ENCODE data around the gene IFITM2. TPM values are rescaled to one million over a fixed set of nuclear protein-coding genes. Genes with fewer than 3 reads are reported as not detected.

The IFITM2 gene
- total RNA-seq, 1 experiment from 2014 or later = 421 TPM

- Histone ChIP-seq H3K9ac (ENCODE audit: extremely low read depth, insufficient read length, low read length) (no peak within 1 kb of the TSS), H3K23me2 (ENCODE audit: insufficient read length, low read depth, low read length, poor library complexity, severe bottlenecking) (no peaks in the 10 kb centered on the region), H4K5ac (ENCODE audit: insufficient read length, low read depth, low read length) (no peak within 1 kb of the TSS), H2BK12ac (ENCODE audit: insufficient read length, low read depth, low read length) (no peak within 1 kb of the TSS), H2AFZ (ENCODE audit: low read length) (no peak within 1 kb of the TSS), H4K8ac (replicated peaks; ENCODE audit: insufficient read length, low read depth, low read length) (no peak within 1 kb of the TSS), H3K14ac (ENCODE audit: insufficient read depth, low read length) (no peak within 1 kb of the TSS; the same call in 1 of the 2 replicates), H3K18ac (ENCODE audit: insufficient read length, low read depth, low read length) (peak within 1 kb of the TSS; percentile 4), H3K4me2 (ENCODE audit: insufficient read depth, insufficient read length, low read length) (no peak within 1 kb of the TSS), H2BK20ac (ENCODE audit: low read depth, low read length, poor library complexity, severe bottlenecking) (no peak within 1 kb of the TSS), H2BK15ac (ENCODE audit: low read depth, low read length) (no peak within 1 kb of the TSS), H3K4me1 (ENCODE audit: insufficient read depth, low read length) (peaks cover 4% of the 10 kb centered on the region; the same call in 1 of the 2 replicates), H2BK5ac (ENCODE audit: insufficient read length, low read length) (no peak within 1 kb of the TSS), H2BK120ac (ENCODE audit: low read depth, low read length, poor library complexity, severe bottlenecking) (no peak within 1 kb of the TSS), H4K91ac (ENCODE audit: insufficient read length, low read depth, low read length) (no peak within 1 kb of the TSS), H3K9me3 (ENCODE audit: control insufficient read depth, low read depth, low read length) (no peaks in the 10 kb centered on the region), H3K79me1 (ENCODE audit: insufficient read depth, low read depth, low read length, poor library complexity, severe bottlenecking) (no peaks in the 10 kb centered on the region), H2AK5ac (ENCODE audit: insufficient read length, low read length) (no peak within 1 kb of the TSS), H3K27me3 (ENCODE audit: insufficient read depth, low read length) (no peaks in the 10 kb centered on the region), H3K4ac (ENCODE audit: low read depth, low read length) (no peak within 1 kb of the TSS), H3K79me2 (ENCODE audit: insufficient read depth, low read length) (no peaks in the 10 kb centered on the region), H4K20me1 (ENCODE audit: control insufficient read depth, insufficient read depth, insufficient read length) (no peaks in the 10 kb centered on the region), H3K23ac (ENCODE audit: insufficient read length, low read depth, low read length) (no peak within 1 kb of the TSS), H3T11ph (ENCODE audit: low read length) (no peak within 1 kb of the TSS), H3K27ac (ENCODE audit: insufficient read length, low read depth, low read length) (no peak within 1 kb of the TSS), H3K56ac (ENCODE audit: insufficient read length, low read depth, low read length) (no peak within 1 kb of the TSS)
- DNase-seq = no peak
- Mint-ChIP-seq H3K27me3 (ENCODE audit: low read depth) (no peaks in the 10 kb centered on the region), H3K4me1 (peaks cover 33 to 49% of the 10 kb centered on the region in 2 experiments), H3K4me3 (peak within 1 kb of the TSS in 1 of 2 experiments; percentile 8; a peak in 1 of 5 replicates), H3K9me3 (peaks cover 2 to 10% of the 10 kb centered on the region in 2 experiments; a peak in 3 of 5 replicates), H3K27ac (peak within 1 kb of the TSS; percentile 22 to 81 (median 38); a peak in 4 of 7 replicates), H3K36me3 (ENCODE audit: insufficient read depth in 1 of 3, low read depth in 3 of 3) (peaks cover 3 to 15% (median 14%) of the 10 kb centered on the region in 3 experiments; a peak in 6 of 7 replicates)
- WGBS (ENCODE audit: extremely low coverage, insufficient read length, low lambda C conversion rate) = no CpG with 5 or more reads among the region's 40 CpGs
- TF ChIP-seq CTCF (conservative IDR thresholded peaks at IDR 0.05) = no peak
Measured at GRCh38 chr11:299081-299891, 8.3 kb upstream of the IFITM2 start, which contains the start of gene IFITM5. TSS of gene IFITM5 (minus strand) at chr11:299526. CDS start at chr11:299490, 36 bp downstream.
